ENCODE results near the gene SSTR1. TPM values are rescaled to one million over a fixed set of nuclear protein-coding genes. Genes with fewer than 3 reads are reported as not detected.

SSTR1 gene
- total and polyA plus RNA-seq, 2 of the 13 experiments (the other 11 are each of a cell fraction or from before 2014, with no cell fraction given): 0.04 TPM

DNA sequence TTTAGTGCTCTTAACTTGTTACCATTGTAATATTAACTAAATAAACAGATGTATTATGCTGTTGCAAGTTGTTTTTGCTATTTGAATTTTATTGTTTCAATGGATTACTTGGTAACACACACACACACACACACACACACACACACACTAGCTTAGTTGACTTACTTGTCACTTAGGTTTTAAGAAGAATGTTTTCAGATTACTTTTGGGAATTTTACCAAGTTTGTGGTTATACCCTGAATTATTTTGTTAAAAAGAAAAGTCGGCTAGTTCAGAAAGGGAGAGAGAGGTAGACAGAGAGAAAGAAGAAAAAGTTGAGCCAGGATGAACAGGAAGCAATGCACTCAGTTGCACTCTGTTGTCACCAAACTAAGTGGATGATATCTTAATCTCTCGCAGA, 5.3 kb downstream of the SSTR1 start:
- CTCF ChIA-PET (ENCODE audit: low intra/inter-chr PET ratio, low total read pairs): no interaction called here
- Histone ChIP-seq H3K27ac (ENCODE audit: extremely low read length, insufficient read depth, low read length) (no peak overlapping the region), H3K79me2 (ENCODE audit: insufficient read depth, low read length) (no peaks in the 10 kb centered on the region), H3K4me1 (ENCODE audit: insufficient read depth, low read length) (peaks cover 9% of the 10 kb centered on the region), H3K36me3 (replicated peaks in 1 of 2; ENCODE audit: control insufficient read depth in 1 of 2, insufficient read depth in 2 of 2, low read length in 2 of 2) (no peaks in the 10 kb centered on the region), H3K9ac (ENCODE audit: insufficient read depth, low read depth, low read length) (no peak overlapping the region), H2AFZ (ENCODE audit: low read length) (no peak overlapping the region), H3K4me3 (replicated peaks in 1 of 3; ENCODE audit: insufficient read depth in 1 of 3, low read depth in 2 of 3, low read length in 3 of 3) (no peak overlapping the region), H4K20me1 (ENCODE audit: insufficient read depth, low read length) (no peaks in the 10 kb centered on the region), H3K27me3 (ENCODE audit: control insufficient read depth in 1 of 2, insufficient read depth in 2 of 2, low read length in 2 of 2) (peaks cover 5 to 36% of the 10 kb centered on the region in 2 experiments), H3K9me3 (ENCODE audit: low read length) (no peaks in the 10 kb centered on the region), H3K4me2 (ENCODE audit: low read depth, low read length) (no peak overlapping the region)
- DNase-seq (ENCODE audit: low spot score) (no peak), FAIRE-seq (no peak), ATAC-seq (no peak)
- WGBS (ENCODE audit: low lambda C conversion rate): 32% methylated on average over 2 of the region's 2 CpGs
- intact Hi-C loops (cut with micrococcal nuclease; ENCODE audit: unreplicated experiment) (no loop called here), in situ Hi-C loops (cut with HindIII; ENCODE audit: extremely low pct_ligation_motif_present, low pct_unique_long_range_greater_than_20kb) (no loop called here)
- POLR2A ChIA-PET: no interaction called here
- no peak for TF ChIP-seq RARA (CRISPR knock-in tag; IDR thresholded peaks at IDR 0.05)
- 0 out of 2 replicates have a peak, but pooled peaks have one; percentile 5 for TF ChIP-seq FOXA1 (IDR thresholded peaks at IDR 0.05)
- TF ChIP-seq FOXA1 (CRISPR knock-in tag; IDR thresholded peaks at IDR 0.05): no peak
- BruUV-seq (replicated peaks): no TSS peak

GRCh38 chr14:38217553-38217952, 9.8 kb downstream of the SSTR1 start:
- Histone ChIP-seq H3K4me1 (ENCODE audit: insufficient read depth, low read length) (no peaks in the 10 kb centered on the region), H3K9me3 (ENCODE audit: low read length) (no peaks in the 10 kb centered on the region), H3K36me3 (replicated peaks in 1 of 2; ENCODE audit: control insufficient read depth in 1 of 2, insufficient read depth in 2 of 2, low read length in 2 of 2) (no peaks in the 10 kb centered on the region), H3K27me3 (ENCODE audit: control insufficient read depth in 1 of 2, insufficient read depth in 2 of 2, low read length in 2 of 2) (no peaks in the 10 kb centered on the region), H3K9ac (ENCODE audit: insufficient read depth, low read depth, low read length) (no peak overlapping the region), H3K4me3 (replicated peaks in 1 of 3; ENCODE audit: insufficient read depth in 1 of 3, low read depth in 2 of 3, low read length in 3 of 3) (no peak overlapping the region), H2AFZ (ENCODE audit: low read length) (no peak overlapping the region), H3K79me2 (ENCODE audit: insufficient read depth, low read length) (no peaks in the 10 kb centered on the region), H3K4me2 (ENCODE audit: low read depth, low read length) (no peak overlapping the region), H3K27ac (ENCODE audit: extremely low read length, insufficient read depth, low read length) (no peak overlapping the region), H4K20me1 (ENCODE audit: insufficient read depth, low read length) (no peaks in the 10 kb centered on the region)
- intact Hi-C loops (cut with micrococcal nuclease; ENCODE audit: unreplicated experiment): no loop called here
- BruUV-seq (replicated peaks): no TSS peak
- POLR2A ChIA-PET: no interaction called here
- in situ Hi-C loops (cut with HindIII; ENCODE audit: extremely low pct_ligation_motif_present, low pct_unique_long_range_greater_than_20kb): no loop called here
- FAIRE-seq (no peak), DNase-seq (ENCODE audit: low spot score) (no peak), ATAC-seq (no peak)
- WGBS (ENCODE audit: low lambda C conversion rate): 1% methylated on average over 2 of the region's 2 CpGs
- TF ChIP-seq ZNF354B (CRISPR knock-in tag; IDR thresholded peaks at IDR 0.05) (no peak), MAFK (conservative IDR thresholded peaks at IDR 0.05 in 1 of 2, IDR thresholded peaks at IDR 0.05 in 1 of 2; ENCODE audit: low read length in 2 of 2) (0 out of 4 replicates have a peak, but pooled peaks of 1 of the 2 experiments have one; percentile 22), MAFF (IDR thresholded peaks at IDR 0.05; ENCODE audit: low read depth, low read length) (0 out of 2 replicates have a peak, but pooled peaks have one; percentile 4), ZNF30 (CRISPR knock-in tag; IDR thresholded peaks at IDR 0.05) (peak; percentile 37; the same call in 1 of the 2 replicates), NFYC (CRISPR knock-in tag; IDR thresholded peaks at IDR 0.05) (no peak)
- CTCF ChIA-PET (ENCODE audit: low intra/inter-chr PET ratio, low total read pairs): no interaction called here

Measured in HepG2 (cell line).